ENCODE results near the gene USP3.

The USP3 gene

GRCh38 chr15:63576441-63576840 lies 72.0 kb downstream of the USP3 start:
- DNase-seq (ENCODE audit: extremely low spot score, insufficient read length, low read depth) (no peak), FAIRE-seq (no peak)

- FAIRE-seq (no peak), DNase-seq (ENCODE audit: extremely low spot score, insufficient read length, low read depth) (no peak)
These were observed 77.8 kb downstream of the USP3 start for GRCh38 chr15:63582179-63582578.

- FAIRE-seq (no peak), DNase-seq (ENCODE audit: extremely low spot score, insufficient read length, low read depth) (no peak)
These were observed 78.5 kb downstream of the USP3 start for GRCh38 chr15:63582718-63583426.

GRCh38 chr15:63586790-63587189 lies 82.4 kb downstream of the USP3 start:
- DNase-seq (ENCODE audit: extremely low spot score, insufficient read length, low read depth) (no peak), FAIRE-seq (no peak)

- DNase-seq (ENCODE audit: extremely low spot score, insufficient read length, low read depth) (no peak), FAIRE-seq (no peak)
These were observed 83.1 kb downstream of the USP3 start for GRCh38 chr15:63587527-63587926.

GRCh38 chr15:63588826-63589225 lies 84.4 kb downstream of the USP3 start:
- no peak for FAIRE-seq
- no peak for DNase-seq (ENCODE audit: extremely low spot score, insufficient read length, low read depth)

GRCh38 chr15:63593705-63594671 lies 89.6 kb downstream of the USP3 start:
- DNase-seq (ENCODE audit: extremely low spot score, insufficient read length, low read depth): no peak

GRCh38 chr15:63595065-63595464 lies 90.7 kb downstream of the USP3 start:
- no peak for FAIRE-seq
- no peak for DNase-seq (ENCODE audit: extremely low spot score, insufficient read length, low read depth)

More at GRCh38 chr15:63593705-63594671, 89.6 kb downstream of the USP3 start:
- FAIRE-seq: no peak

GRCh38 chr15:63595688-63596087 lies 91.3 kb downstream of the USP3 start:
- no peak for FAIRE-seq

GRCh38 chr15:63596676-63597037 lies 92.3 kb downstream of the USP3 start:
- DNase-seq (ENCODE audit: extremely low spot score, insufficient read length, low read depth): no peak
- no peak for FAIRE-seq

More at GRCh38 chr15:63595688-63596087, 91.3 kb downstream of the USP3 start:
- DNase-seq (ENCODE audit: extremely low spot score, insufficient read length, low read depth): no peak

GRCh38 chr15:63597038-63597790 lies 92.8 kb downstream of the USP3 start, which contains the start of gene FBXL22:
FBXL22 (plus strand) TSS chr15:63597387; CDS start chr15:63597393, 6 bp downstream.
- DNase-seq (ENCODE audit: extremely low spot score, insufficient read length, low read depth) (no peak), FAIRE-seq (no peak)

- DNase-seq (ENCODE audit: extremely low spot score, insufficient read length, low read depth) (no peak), FAIRE-seq (no peak)
These were observed 93.4 kb downstream of the USP3 start for GRCh38 chr15:63597821-63598220.

- FAIRE-seq: no peak
These were observed 94.3 kb downstream of the USP3 start for GRCh38 chr15:63598473-63599400.

GRCh38 chr15:63599401-63600000 lies 95.1 kb downstream of the USP3 start:
- no peak for DNase-seq (ENCODE audit: extremely low spot score, insufficient read length, low read depth)
- peak; percentile 51 for FAIRE-seq

More at GRCh38 chr15:63598473-63599400, 94.3 kb downstream of the USP3 start:
- DNase-seq (ENCODE audit: extremely low spot score, insufficient read length, low read depth): no peak

- FAIRE-seq: no peak
- no peak for DNase-seq (ENCODE audit: extremely low spot score, insufficient read length, low read depth)
These were observed 95.7 kb downstream of the USP3 start for GRCh38 chr15:63600001-63600615.

- DNase-seq (ENCODE audit: extremely low spot score, insufficient read length, low read depth): peak; percentile 90
- FAIRE-seq: peak; percentile 91
These were observed 96.2 kb downstream of the USP3 start for GRCh38 chr15:63600616-63601025.

- DNase-seq (ENCODE audit: extremely low spot score, insufficient read length, low read depth): no peak
- no peak for FAIRE-seq
These were observed 96.8 kb downstream of the USP3 start for GRCh38 chr15:63601026-63601703.

GRCh38 chr15:63601704-63602185 lies 97.4 kb downstream of the USP3 start:
- DNase-seq (ENCODE audit: extremely low spot score, insufficient read length, low read depth): no peak

More at GRCh38 chr15:63601704-63602185, 97.4 kb downstream of the USP3 start:
- FAIRE-seq: peak; percentile 18
